ENCODE measurements around the gene PSG4. TPM values are rescaled to one million over a fixed set of nuclear protein-coding genes. Genes with fewer than 3 reads are reported as not detected.
"Not testable (repeated sequence)": the region's sequence is repeated elsewhere in the genome, so short reads cannot be mapped to it uniquely, and the experiment has no call there.

The PSG4 gene
- total RNA-seq (0.05 TPM), polyA plus RNA-seq (0.07 TPM)
- long read RNA-seq, donor 1, result 0 reads
- long read RNA-seq, donor 2, result 0 reads
- long read RNA-seq, donor 3, result 0 reads
- long read RNA-seq, donor 4, result 0 reads
- long read RNA-seq, donor 5, partial matches to known transcripts, result 0 of 1 reads
- long read RNA-seq, donor 5, other reads (novel, unspliced or antisense), result 0 of 1 reads
- long read RNA-seq, donor 6, result 0 reads
- long read RNA-seq, donor 7, result 0 reads
- long read RNA-seq, donor 8, result 0 reads
- long read RNA-seq, donor 9, result 0 reads
- long read RNA-seq, donor 10, result 0 reads

- WGBS, result 56% methylated on average over 9 of the region's 9 CpGs
Observed at GRCh38 chr19:43205471-43206105, at the start of gene PSG4. PSG4 (minus strand) TSS chr19:43205638; CDS start chr19:43205536, 102 bp downstream.

GRCh38 chr19:43251428-43251827, 46.0 kb upstream of the PSG4 start:
- not testable (repeated sequence) for H3K4me3 ChIP-seq (ENCODE audit: low read length in 2 of 2); H3K27ac ChIP-seq (ENCODE audit: low read depth in 1 of 2, low read length in 1 of 2); H3K36me3 ChIP-seq (ENCODE audit: control insufficient read depth in 2 of 2, insufficient read depth in 2 of 2, low read length in 1 of 2); H3K27me3 ChIP-seq (ENCODE audit: control insufficient read depth in 2 of 2, insufficient read depth in 1 of 2, low read length in 1 of 2); H3K9me3 ChIP-seq (ENCODE audit: control insufficient read depth in 2 of 2, insufficient read depth in 1 of 2, low read length in 1 of 2); H3K4me1 ChIP-seq (ENCODE audit: control insufficient read depth in 2 of 2, insufficient read depth in 2 of 2, low read length in 2 of 2); DNase-seq (ENCODE audit: low read depth in 6 of 9, low spot score in 9 of 9)
- 75% methylated on average over 1 of the region's 1 CpG for WGBS

More at GRCh38 chr19:43205471-43206105, at the start of gene PSG4:
- H3K27ac ChIP-seq (ENCODE audit: low read depth in 1 of 2, low read length in 1 of 2); H3K4me3 ChIP-seq (ENCODE audit: low read length in 2 of 2); H3K4me1 ChIP-seq (ENCODE audit: control insufficient read depth in 2 of 2, insufficient read depth in 2 of 2, low read length in 2 of 2); H3K27me3 ChIP-seq (ENCODE audit: control insufficient read depth in 2 of 2, insufficient read depth in 1 of 2, low read length in 1 of 2); H3K9me3 ChIP-seq (ENCODE audit: control insufficient read depth in 2 of 2, insufficient read depth in 1 of 2, low read length in 1 of 2); DNase-seq (ENCODE audit: low read depth in 6 of 9, low spot score in 9 of 9); H3K36me3 ChIP-seq (ENCODE audit: control insufficient read depth in 2 of 2, insufficient read depth in 2 of 2, low read length in 1 of 2): not testable (repeated sequence)

GRCh38 chr19:43250296-43250695, 44.9 kb upstream of the PSG4 start:
- not testable (repeated sequence) for DNase-seq (ENCODE audit: low read depth in 6 of 9, low spot score in 9 of 9); H3K27me3 ChIP-seq (ENCODE audit: control insufficient read depth in 2 of 2, insufficient read depth in 1 of 2, low read length in 1 of 2); H3K4me3 ChIP-seq (ENCODE audit: low read length in 2 of 2); H3K36me3 ChIP-seq (ENCODE audit: control insufficient read depth in 2 of 2, insufficient read depth in 2 of 2, low read length in 1 of 2); H3K4me1 ChIP-seq (ENCODE audit: control insufficient read depth in 2 of 2, insufficient read depth in 2 of 2, low read length in 2 of 2); H3K27ac ChIP-seq (ENCODE audit: low read depth in 1 of 2, low read length in 1 of 2); H3K9me3 ChIP-seq (ENCODE audit: control insufficient read depth in 2 of 2, insufficient read depth in 1 of 2, low read length in 1 of 2)
- 71% methylated on average over 4 of the region's 5 CpGs for WGBS

DNA sequence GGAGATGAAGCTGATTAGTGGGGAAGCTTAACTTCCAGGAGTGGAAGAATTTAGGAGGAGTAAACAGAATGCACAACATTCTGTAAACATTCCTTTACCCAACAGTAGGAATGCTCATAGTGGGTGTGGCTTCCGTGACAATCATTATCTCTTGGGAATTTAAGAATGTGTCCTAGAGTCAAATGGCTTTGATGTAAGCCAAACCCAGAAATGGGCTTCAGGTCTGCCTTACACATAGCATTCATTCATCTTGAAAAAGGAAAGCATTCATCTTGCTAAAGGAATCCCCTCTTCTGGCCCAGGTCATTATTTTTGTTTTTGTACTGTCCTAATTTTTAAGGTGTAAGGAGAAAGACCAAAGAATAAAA, 43.2 kb upstream of the PSG4 start:
- H3K36me3 ChIP-seq (ENCODE audit: control insufficient read depth in 2 of 2, insufficient read depth in 2 of 2, low read length in 1 of 2); H3K27ac ChIP-seq (ENCODE audit: low read depth in 1 of 2, low read length in 1 of 2); H3K9me3 ChIP-seq (ENCODE audit: control insufficient read depth in 2 of 2, insufficient read depth in 1 of 2, low read length in 1 of 2); H3K4me1 ChIP-seq (ENCODE audit: control insufficient read depth in 2 of 2, insufficient read depth in 2 of 2, low read length in 2 of 2); H3K4me3 ChIP-seq (ENCODE audit: low read length in 2 of 2); H3K27me3 ChIP-seq (ENCODE audit: control insufficient read depth in 2 of 2, insufficient read depth in 1 of 2, low read length in 1 of 2); DNase-seq (ENCODE audit: low read depth in 6 of 9, low spot score in 9 of 9): not testable (repeated sequence)
- WGBS, result 100% methylated on average over 1 of the region's 1 CpG

DNA sequence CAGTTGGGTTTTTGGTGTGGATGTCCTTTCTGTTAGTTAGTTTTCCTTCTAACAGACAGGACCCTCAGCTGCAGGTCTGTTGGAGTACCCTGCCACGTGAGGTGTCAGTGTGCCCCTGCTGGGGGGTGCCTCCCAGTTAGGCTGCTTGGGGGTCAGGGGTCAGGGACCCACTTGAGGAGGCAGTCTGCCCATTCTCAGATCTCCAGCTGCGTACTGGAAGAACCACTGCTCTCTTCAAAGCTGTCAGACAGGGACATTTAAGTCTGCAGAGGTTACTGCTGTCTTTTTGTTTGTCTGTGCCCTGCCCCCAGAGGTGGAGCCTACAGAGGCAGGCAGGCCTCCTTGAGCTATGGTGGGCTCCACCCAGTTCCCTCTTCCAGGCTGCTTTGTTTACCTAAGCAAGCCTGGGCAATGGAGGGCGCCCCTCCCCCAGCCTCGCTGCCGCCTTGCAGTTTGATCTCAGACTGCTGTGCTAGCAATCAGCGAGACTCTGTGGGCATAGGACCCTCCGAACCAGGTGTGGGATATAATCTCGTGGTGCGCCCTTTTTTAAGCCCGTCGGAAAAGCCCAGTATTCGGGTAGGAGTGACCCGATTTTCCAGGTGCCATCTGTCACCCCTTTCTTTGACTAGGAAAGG, 41.9 kb upstream of the PSG4 start:
- WGBS, result 89% methylated on average over 13 of the region's 13 CpGs
- DNase-seq (ENCODE audit: low read depth in 6 of 9, low spot score in 9 of 9); H3K27ac ChIP-seq (ENCODE audit: low read depth in 1 of 2, low read length in 1 of 2): not testable (repeated sequence)

GRCh38 chr19:43245848-43246247, 40.4 kb upstream of the PSG4 start:
- H3K27ac ChIP-seq (ENCODE audit: low read depth in 1 of 2, low read length in 1 of 2); DNase-seq (ENCODE audit: low read depth in 6 of 9, low spot score in 9 of 9); H3K36me3 ChIP-seq (ENCODE audit: control insufficient read depth in 2 of 2, insufficient read depth in 2 of 2, low read length in 1 of 2); H3K9me3 ChIP-seq (ENCODE audit: control insufficient read depth in 2 of 2, insufficient read depth in 1 of 2, low read length in 1 of 2); H3K4me1 ChIP-seq (ENCODE audit: control insufficient read depth in 2 of 2, insufficient read depth in 2 of 2, low read length in 2 of 2); H3K4me3 ChIP-seq (ENCODE audit: low read length in 2 of 2); H3K27me3 ChIP-seq (ENCODE audit: control insufficient read depth in 2 of 2, insufficient read depth in 1 of 2, low read length in 1 of 2): not testable (repeated sequence)
- WGBS, result 90% methylated on average over 3 of the region's 3 CpGs

More for the DNA sequence above, 41.9 kb upstream of the PSG4 start:
- not testable (repeated sequence) for H3K36me3 ChIP-seq (ENCODE audit: control insufficient read depth in 2 of 2, insufficient read depth in 2 of 2, low read length in 1 of 2); H3K4me3 ChIP-seq (ENCODE audit: low read length in 2 of 2); H3K9me3 ChIP-seq (ENCODE audit: control insufficient read depth in 2 of 2, insufficient read depth in 1 of 2, low read length in 1 of 2); H3K4me1 ChIP-seq (ENCODE audit: control insufficient read depth in 2 of 2, insufficient read depth in 2 of 2, low read length in 2 of 2); H3K27me3 ChIP-seq (ENCODE audit: control insufficient read depth in 2 of 2, insufficient read depth in 1 of 2, low read length in 1 of 2)

DNA sequence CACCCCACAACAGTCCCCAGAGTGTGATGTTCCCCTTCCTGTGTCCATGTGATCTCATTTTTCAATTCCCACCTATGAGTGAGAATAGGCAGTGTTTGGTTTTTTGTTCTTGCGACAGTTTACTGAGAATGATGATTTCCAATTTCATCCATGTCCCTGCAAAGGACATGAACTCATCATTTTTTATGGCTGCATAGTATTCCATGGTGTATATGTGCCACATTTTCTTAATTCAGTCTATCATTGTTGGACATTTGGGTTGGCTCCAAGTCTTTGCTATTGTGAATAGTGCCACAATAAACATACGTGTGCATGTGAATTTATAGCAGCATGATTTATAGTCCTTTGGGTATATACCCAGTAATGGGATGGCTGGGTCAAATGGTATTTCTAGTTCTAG, 36.8 kb upstream of the PSG4 start:
- not testable (repeated sequence) for H3K27me3 ChIP-seq (ENCODE audit: control insufficient read depth in 2 of 2, insufficient read depth in 1 of 2, low read length in 1 of 2); H3K27ac ChIP-seq (ENCODE audit: low read depth in 1 of 2, low read length in 1 of 2); DNase-seq (ENCODE audit: low read depth in 6 of 9, low spot score in 9 of 9); H3K9me3 ChIP-seq (ENCODE audit: control insufficient read depth in 2 of 2, insufficient read depth in 1 of 2, low read length in 1 of 2); H3K4me1 ChIP-seq (ENCODE audit: control insufficient read depth in 2 of 2, insufficient read depth in 2 of 2, low read length in 2 of 2); H3K4me3 ChIP-seq (ENCODE audit: low read length in 2 of 2); H3K36me3 ChIP-seq (ENCODE audit: control insufficient read depth in 2 of 2, insufficient read depth in 2 of 2, low read length in 1 of 2)
- 95% methylated on average over 2 of the region's 2 CpGs for WGBS

GRCh38 chr19:43238213-43238612, 32.8 kb upstream of the PSG4 start:
- not testable (repeated sequence) for H3K4me1 ChIP-seq (ENCODE audit: control insufficient read depth in 2 of 2, insufficient read depth in 2 of 2, low read length in 2 of 2); H3K27ac ChIP-seq (ENCODE audit: low read depth in 1 of 2, low read length in 1 of 2); DNase-seq (ENCODE audit: low read depth in 6 of 9, low spot score in 9 of 9); H3K9me3 ChIP-seq (ENCODE audit: control insufficient read depth in 2 of 2, insufficient read depth in 1 of 2, low read length in 1 of 2); H3K4me3 ChIP-seq (ENCODE audit: low read length in 2 of 2); H3K27me3 ChIP-seq (ENCODE audit: control insufficient read depth in 2 of 2, insufficient read depth in 1 of 2, low read length in 1 of 2); H3K36me3 ChIP-seq (ENCODE audit: control insufficient read depth in 2 of 2, insufficient read depth in 2 of 2, low read length in 1 of 2)
- 86% methylated on average over 4 of the region's 4 CpGs for WGBS

- H3K4me1 ChIP-seq (ENCODE audit: control insufficient read depth in 2 of 2, insufficient read depth in 2 of 2, low read length in 2 of 2); H3K36me3 ChIP-seq (ENCODE audit: control insufficient read depth in 2 of 2, insufficient read depth in 2 of 2, low read length in 1 of 2); DNase-seq (ENCODE audit: low read depth in 6 of 9, low spot score in 9 of 9); H3K4me3 ChIP-seq (ENCODE audit: low read length in 2 of 2); H3K27ac ChIP-seq (ENCODE audit: low read depth in 1 of 2, low read length in 1 of 2); H3K27me3 ChIP-seq (ENCODE audit: control insufficient read depth in 2 of 2, insufficient read depth in 1 of 2, low read length in 1 of 2); H3K9me3 ChIP-seq (ENCODE audit: control insufficient read depth in 2 of 2, insufficient read depth in 1 of 2, low read length in 1 of 2): not testable (repeated sequence)
- 89% methylated on average over 3 of the region's 3 CpGs for WGBS
Observed at GRCh38 chr19:43235686-43236085, 30.2 kb upstream of the PSG4 start.

Measured in thymus (tissue), 14 donors.